ENCODE data around the gene MASP1.

The MASP1 gene

DNA sequence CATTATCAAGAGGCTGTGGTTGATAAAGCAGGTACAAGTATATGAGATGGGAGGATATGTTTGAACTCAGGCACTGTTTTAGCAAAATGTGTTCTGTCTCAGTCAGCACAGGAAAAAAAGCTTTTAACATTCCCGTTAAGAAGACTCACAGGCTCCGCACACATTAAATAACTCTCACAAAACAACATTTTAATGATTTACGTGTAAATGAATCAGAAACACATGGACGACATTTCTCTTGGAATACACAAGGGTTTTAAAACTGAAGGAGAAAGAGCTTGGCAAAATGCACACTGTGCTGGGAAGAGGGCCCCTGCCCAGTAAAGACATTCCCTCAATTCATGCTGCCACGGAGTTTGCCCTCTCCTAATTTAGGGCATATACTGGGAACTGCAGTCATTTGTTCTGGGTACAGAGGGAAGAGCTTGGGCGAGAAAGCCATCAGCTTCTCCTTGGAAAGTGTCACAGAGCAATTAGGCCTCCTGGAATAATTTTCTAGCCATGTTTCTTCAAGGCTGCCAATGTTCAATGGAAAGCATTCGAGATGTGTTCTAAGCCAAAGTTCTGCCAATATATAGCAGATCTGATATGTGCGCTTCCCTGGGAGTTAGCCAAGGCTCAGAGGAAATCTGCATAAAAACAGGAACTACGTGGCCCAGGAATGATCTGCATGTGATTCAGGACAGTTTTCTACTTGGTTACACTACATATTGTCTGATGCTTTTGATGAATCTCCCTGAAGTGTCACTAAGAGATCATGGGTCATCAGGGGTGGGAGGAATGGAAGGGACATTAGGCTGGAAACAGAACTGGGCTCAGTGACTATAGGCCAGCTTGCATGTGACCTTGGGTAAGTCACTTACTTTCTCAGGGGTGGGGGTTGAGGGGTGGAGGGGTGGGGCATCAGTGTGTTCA lies 2.2 kb upstream of the MASP1 start:
- no peak overlapping the region for H3K4me3 ChIP-seq (ENCODE audit: low read depth, low read length, poor library complexity, severe bottlenecking)
- TF ChIP-seq CTCF (IDR thresholded peaks at IDR 0.05; ENCODE audit: low read length) (no peak), EZH2 (IDR thresholded peaks at IDR 0.05; ENCODE audit: borderline replicate concordance, low read length) (no peak)
- no peaks in the 10 kb centered on the region for H3K79me2 ChIP-seq (ENCODE audit: insufficient read depth, low read length)
- no peaks in the 10 kb centered on the region for H3K4me1 ChIP-seq (ENCODE audit: insufficient read depth, low read length, severe bottlenecking)
- no peaks in the 10 kb centered on the region for H3F3A ChIP-seq (ENCODE audit: insufficient read depth, low read length)
- no peak overlapping the region for H2AFZ ChIP-seq (ENCODE audit: low read length)
- no peaks in the 10 kb centered on the region for H3K9me3 ChIP-seq (ENCODE audit: low read length)
- no peaks in the 10 kb centered on the region for H4K20me1 ChIP-seq (ENCODE audit: insufficient read depth, low read length)
- no peaks in the 10 kb centered on the region for H3K9me2 ChIP-seq (ENCODE audit: low read depth, low read length)
- no peak overlapping the region for H3K4me2 ChIP-seq (ENCODE audit: low read length)
- no peak overlapping the region for H3K9ac ChIP-seq (ENCODE audit: low read length)
- no peaks in the 10 kb centered on the region for H3K36me3 ChIP-seq (ENCODE audit: insufficient read depth, low read length)
- H3K27me3 ChIP-seq (ENCODE audit: insufficient read depth, low read length) = 0 out of 2 replicates have a peak, but pooled peaks cover 6% of the 10 kb centered on the region
- no peak overlapping the region for H3K27ac ChIP-seq (ENCODE audit: low read depth, low read length, poor library complexity, severe bottlenecking)

DNA sequence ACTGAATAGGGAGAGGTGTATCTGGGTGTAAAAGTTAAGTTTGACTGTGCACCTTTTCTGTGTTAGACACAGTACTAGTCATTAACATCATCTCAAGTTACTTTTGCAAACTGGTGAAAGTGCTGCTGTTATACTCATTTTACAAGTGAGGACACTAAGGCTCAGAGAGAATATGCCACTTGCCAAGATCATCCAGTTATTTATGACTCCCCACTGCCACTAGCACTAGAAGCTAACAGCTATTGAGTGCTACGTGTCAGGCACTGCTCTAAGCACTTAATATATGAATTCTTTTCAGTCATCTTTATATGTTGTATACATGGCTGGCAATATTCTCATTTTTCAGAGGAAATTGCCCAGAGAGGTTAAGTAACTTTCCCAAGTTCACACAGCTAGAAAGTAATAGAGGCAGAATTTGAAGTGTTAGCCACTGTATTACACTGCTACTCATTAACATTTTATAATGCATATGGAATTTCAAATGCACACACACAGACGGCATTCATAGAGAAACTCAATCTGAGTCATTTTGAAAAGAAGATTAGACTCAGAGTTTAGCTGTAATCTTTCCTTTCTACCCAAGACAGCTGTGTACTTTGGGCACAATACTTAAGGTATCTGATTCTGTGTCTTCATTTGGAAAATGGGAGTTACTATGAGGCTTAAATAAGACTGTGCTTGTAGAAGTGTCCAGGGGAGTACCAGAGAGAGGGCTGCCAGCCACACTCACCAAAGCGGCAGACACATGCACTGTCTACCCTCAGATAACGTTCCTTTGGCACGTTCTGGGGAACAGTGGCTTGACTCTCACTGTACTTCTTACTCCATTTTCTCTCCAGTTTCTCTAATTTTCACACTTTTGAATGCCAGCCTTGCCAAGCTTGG lies 1.3 kb upstream of the MASP1 start:
- H2AFZ ChIP-seq (ENCODE audit: low read length) = no peak overlapping the region
- H3K79me2 ChIP-seq (ENCODE audit: insufficient read depth, low read length) = no peaks in the 10 kb centered on the region
- H3K27ac ChIP-seq (ENCODE audit: low read depth, low read length, poor library complexity, severe bottlenecking) = no peak overlapping the region
- H3K27me3 ChIP-seq (ENCODE audit: insufficient read depth, low read length) = 0 out of 2 replicates have a peak, but pooled peaks cover 6% of the 10 kb centered on the region
- no peaks in the 10 kb centered on the region for H3K9me2 ChIP-seq (ENCODE audit: low read depth, low read length)
- H3K4me3 ChIP-seq (ENCODE audit: low read depth, low read length, poor library complexity, severe bottlenecking) = no peak overlapping the region
- no peaks in the 10 kb centered on the region for H3K9me3 ChIP-seq (ENCODE audit: low read length)
- no peak overlapping the region for H3K4me2 ChIP-seq (ENCODE audit: low read length)
- H3F3A ChIP-seq (ENCODE audit: insufficient read depth, low read length) = no peaks in the 10 kb centered on the region
- no peaks in the 10 kb centered on the region for H3K4me1 ChIP-seq (ENCODE audit: insufficient read depth, low read length, severe bottlenecking)
- TF ChIP-seq EZH2 (IDR thresholded peaks at IDR 0.05; ENCODE audit: borderline replicate concordance, low read length) (no peak), CTCF (IDR thresholded peaks at IDR 0.05; ENCODE audit: low read length) (no peak)
- no peaks in the 10 kb centered on the region for H4K20me1 ChIP-seq (ENCODE audit: insufficient read depth, low read length)
- H3K9ac ChIP-seq (ENCODE audit: low read length) = no peak overlapping the region
- H3K36me3 ChIP-seq (ENCODE audit: insufficient read depth, low read length) = no peaks in the 10 kb centered on the region

DNA sequence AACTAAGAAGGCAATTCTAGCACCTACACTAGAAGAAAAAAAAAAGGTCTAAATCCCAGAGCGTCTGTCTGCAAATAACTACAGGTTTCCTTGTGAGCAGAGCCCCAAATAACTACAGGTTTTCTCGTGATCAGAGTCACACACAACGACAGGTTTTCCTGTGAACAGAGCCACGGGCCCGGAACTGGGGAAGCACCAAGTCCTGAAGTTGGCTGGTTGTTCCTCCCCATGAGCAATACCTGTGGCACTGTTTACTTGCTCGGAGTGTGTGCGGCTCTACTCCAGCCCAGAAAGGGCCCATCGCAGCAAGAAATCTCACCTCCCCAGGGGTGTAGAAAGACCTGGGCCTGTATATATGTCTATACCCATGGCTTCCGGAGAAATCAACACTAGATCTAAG lies 644 bp upstream of the MASP1 start:
- Histone ChIP-seq H3K79me2 (ENCODE audit: insufficient read depth, low read length) (no peaks in the 10 kb centered on the region), H3K27me3 (ENCODE audit: insufficient read depth, low read length) (0 out of 2 replicates have a peak, but pooled peaks cover 6% of the 10 kb centered on the region), H3K4me3 (ENCODE audit: low read depth, low read length, poor library complexity, severe bottlenecking) (no peak overlapping the region), H4K20me1 (ENCODE audit: insufficient read depth, low read length) (no peaks in the 10 kb centered on the region), H3K36me3 (ENCODE audit: insufficient read depth, low read length) (no peaks in the 10 kb centered on the region), H3F3A (ENCODE audit: insufficient read depth, low read length) (no peaks in the 10 kb centered on the region), H3K4me1 (ENCODE audit: insufficient read depth, low read length, severe bottlenecking) (no peaks in the 10 kb centered on the region), H3K4me2 (ENCODE audit: low read length) (no peak overlapping the region), H3K27ac (ENCODE audit: low read depth, low read length, poor library complexity, severe bottlenecking) (no peak overlapping the region), H3K9me2 (ENCODE audit: low read depth, low read length) (no peaks in the 10 kb centered on the region), H3K9me3 (ENCODE audit: low read length) (no peaks in the 10 kb centered on the region), H3K9ac (ENCODE audit: low read length) (no peak overlapping the region), H2AFZ (ENCODE audit: low read length) (no peak overlapping the region)
- TF ChIP-seq CTCF (IDR thresholded peaks at IDR 0.05; ENCODE audit: low read length) (no peak), EZH2 (IDR thresholded peaks at IDR 0.05; ENCODE audit: borderline replicate concordance, low read length) (no peak)
